OCI-LY7 (cell line): ENCODE measurements around the gene ISG15. TPM values are rescaled to one million over a fixed set of nuclear protein-coding genes. Genes with fewer than 3 reads are reported as not detected.

Experiments
- BruUV-seq: library from RNA; stranded (reverse); fragments of 400-500 nt; replicated peaks from 2 replicates; lab custom pipeline; 2021; lab: Mats Ljungman, UMichigan
- CTCF ChIA-PET: fragments of 300-600 bp; sonication (Branson Sonifier 250); formaldehyde crosslinking; loops from one replicate; lab custom pipeline; 2022; ENCODE audit warnings: antibody characterized with exemption; ENCODE audit not compliant: unreplicated experiment; lab: Charles Lee
- POLR2A ChIA-PET: fragments of 300-600 bp; sonication (Branson Sonifier 250); formaldehyde crosslinking; loops from one replicate; lab custom pipeline; 2022; ENCODE audit warnings: antibody characterized with exemption; lab: Charles Lee
- DNase-seq: peaks from one replicate; pipeline ENCODE4 v3.0.0-alpha.2; 2015; ENCODE audit warnings: low spot score
- H2AFZ ChIP-seq: fragments of 200-600 bp; sonication (generic), shearing (Covaris generic); 2 replicates; pipeline ENCODE4 v1.6.1; 2014; ENCODE audit warnings: mild to moderate bottlenecking, antibody characterized with exemption, low read length, moderate library complexity
- H3K27ac ChIP-seq: fragments of 200-600 bp; sonication (generic); 2 replicates; pipeline ENCODE4 v1.5.1; 2014; ENCODE audit warnings: mixed run types, low read depth, mild to moderate bottlenecking, moderate library complexity, low read length, inconsistent platforms; ENCODE audit not compliant: poor library complexity, severe bottlenecking
- H3K36me3 ChIP-seq: fragments of 200-600 bp; sonication (generic); 2 replicates; pipeline ENCODE4 v1.6.1; 2014; ENCODE audit warnings: mild to moderate bottlenecking, antibody characterized with exemption, low read length, moderate library complexity, mixed read lengths; ENCODE audit not compliant: insufficient read depth
- H3K4me1 ChIP-seq: fragments of 200-600 bp; sonication (generic); 2 replicates; pipeline ENCODE4 v1.5.1; 2014; ENCODE audit warnings: mild to moderate bottlenecking, low read length; ENCODE audit not compliant: insufficient read depth, poor library complexity, severe bottlenecking
- H3K4me2 ChIP-seq: fragments of 200-600 bp; sonication (generic); 2 replicates; pipeline ENCODE4 v1.6.1; 2014; ENCODE audit warnings: mild to moderate bottlenecking, low read length
- H3K4me3 ChIP-seq: fragments of 200-600 bp; sonication (generic); 2 replicates; pipeline ENCODE4 v1.5.1; 2014; ENCODE audit warnings: mild to moderate bottlenecking, low read depth, low read length; ENCODE audit not compliant: poor library complexity, severe bottlenecking
- H3K79me2 ChIP-seq: fragments of 200-600 bp; sonication (generic); 2 replicates; pipeline ENCODE4 v1.6.1; 2016; ENCODE audit warnings: low read depth, mild to moderate bottlenecking, low read length, moderate library complexity, mixed read lengths; ENCODE audit not compliant: insufficient read depth
- H3K9me2 ChIP-seq: fragments of 200-600 bp; sonication (generic); 2 replicates; pipeline ENCODE4 v1.6.1; 2016; ENCODE audit warnings: mild to moderate bottlenecking, low read length, mixed read lengths; ENCODE audit not compliant: insufficient read depth
- H3K9me3 ChIP-seq: fragments of 200-600 bp; sonication (generic); 2 replicates; pipeline ENCODE4 v1.6.1; 2014; ENCODE audit warnings: mild to moderate bottlenecking, mixed run types, low read length, mixed read lengths
- H4K20me1 ChIP-seq: fragments of 200-600 bp; sonication (generic); 2 replicates; pipeline ENCODE4 v1.6.1; 2014; ENCODE audit warnings: mild to moderate bottlenecking, antibody characterized with exemption, low read length, moderate library complexity, mixed read lengths; ENCODE audit not compliant: insufficient read depth
- EZH2phosphoT487 ChIP-seq: fragments of 200-600 bp; sonication (generic); IDR thresholded peaks from 2 replicates; pipeline ENCODE4 v1.6.1; 2018; ENCODE audit warnings: low read depth, borderline replicate concordance, mild to moderate bottlenecking, mixed run types, antibody characterized with exemption, low read length, moderate library complexity, mixed read lengths
- intact Hi-C: fragments of 100-400 bp; cut with micrococcal nuclease; formaldehyde crosslinking; loops from one replicate; pipeline ENCODE4 v1.10.0; 2022; ENCODE audit not compliant: unreplicated experiment
- total RNA-seq, 2 experiments: library from RNA; depleted of rRNA in 1 of 2; stranded (reverse); fragments of >200 nt in 1 of 2; shearing (Covaris generic) in 1 of 2; gene quantifications; 2 replicates each; pipeline ENCODE4 v1.2.3, GENCODE V29; 2014 to 2022
- TF ChIP-seq, protein P1 (sequence below): fragments of 200-600 bp; sonication (generic); conservative IDR thresholded peaks from 2 replicates; pipeline ENCODE4 v1.5.1; 2014; ENCODE audit warnings: mild to moderate bottlenecking, antibody characterized with exemption, low read length, moderate library complexity, mixed read lengths

The ISG15 gene
- total RNA-seq, 2 experiments from 2014 or later: 65.4 to 110 TPM

GRCh38 chr1:1048765-1049164 is 35.5 kb downstream of the ISG15 start:
- H3K36me3 ChIP-seq: no peaks in the 10 kb centered on the region
- H3K79me2 ChIP-seq: no peaks in the 10 kb centered on the region
- H3K4me3 ChIP-seq: no peak overlapping the region
- H3K4me1 ChIP-seq: no peaks in the 10 kb centered on the region
- no TSS peak for BruUV-seq
- no peak overlapping the region for H2AFZ ChIP-seq
- H3K4me2 ChIP-seq: no peak overlapping the region
- H3K9me2 ChIP-seq: no peaks in the 10 kb centered on the region
- ChIA-PET CTCF (no interaction called here), POLR2A (no interaction called here)
- H3K9me3 ChIP-seq: no peaks in the 10 kb centered on the region
- no peaks in the 10 kb centered on the region for H4K20me1 ChIP-seq
- intact Hi-C loops: no loop called here
- no peak for TF ChIP-seq EZH2phosphoT487
- TF ChIP-seq, protein P1, sequence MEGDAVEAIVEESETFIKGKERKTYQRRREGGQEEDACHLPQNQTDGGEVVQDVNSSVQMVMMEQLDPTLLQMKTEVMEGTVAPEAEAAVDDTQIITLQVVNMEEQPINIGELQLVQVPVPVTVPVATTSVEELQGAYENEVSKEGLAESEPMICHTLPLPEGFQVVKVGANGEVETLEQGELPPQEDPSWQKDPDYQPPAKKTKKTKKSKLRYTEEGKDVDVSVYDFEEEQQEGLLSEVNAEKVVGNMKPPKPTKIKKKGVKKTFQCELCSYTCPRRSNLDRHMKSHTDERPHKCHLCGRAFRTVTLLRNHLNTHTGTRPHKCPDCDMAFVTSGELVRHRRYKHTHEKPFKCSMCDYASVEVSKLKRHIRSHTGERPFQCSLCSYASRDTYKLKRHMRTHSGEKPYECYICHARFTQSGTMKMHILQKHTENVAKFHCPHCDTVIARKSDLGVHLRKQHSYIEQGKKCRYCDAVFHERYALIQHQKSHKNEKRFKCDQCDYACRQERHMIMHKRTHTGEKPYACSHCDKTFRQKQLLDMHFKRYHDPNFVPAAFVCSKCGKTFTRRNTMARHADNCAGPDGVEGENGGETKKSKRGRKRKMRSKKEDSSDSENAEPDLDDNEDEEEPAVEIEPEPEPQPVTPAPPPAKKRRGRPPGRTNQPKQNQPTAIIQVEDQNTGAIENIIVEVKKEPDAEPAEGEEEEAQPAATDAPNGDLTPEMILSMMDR: no peak
- no peak for DNase-seq
- H3K27ac ChIP-seq: no peak overlapping the region

- no peak for DNase-seq
- no peak overlapping the region for H3K4me2 ChIP-seq
- H2AFZ ChIP-seq: no peak overlapping the region
- H3K4me3 ChIP-seq: no peak overlapping the region
- POLR2A ChIA-PET: no interaction called here
- no peaks in the 10 kb centered on the region for H3K4me1 ChIP-seq
- no peak for TF ChIP-seq EZH2phosphoT487
- TF ChIP-seq, protein P1: no peak
- no peaks in the 10 kb centered on the region for H3K36me3 ChIP-seq
- BruUV-seq: no TSS peak
- H3K9me3 ChIP-seq: no peaks in the 10 kb centered on the region
- intact Hi-C loops: no loop called here
- H3K9me2 ChIP-seq: no peaks in the 10 kb centered on the region
- no peaks in the 10 kb centered on the region for H3K79me2 ChIP-seq
- CTCF ChIA-PET: no interaction called here
- no peaks in the 10 kb centered on the region for H4K20me1 ChIP-seq
- no peak overlapping the region for H3K27ac ChIP-seq
Observed at GRCh38 chr1:1049318-1050165, 36.2 kb downstream of the ISG15 start.

GRCh38 chr1:1050577-1051052 is 37.3 kb downstream of the ISG15 start:
- Histone ChIP-seq H3K9me3 (no peaks in the 10 kb centered on the region), H3K4me1 (no peaks in the 10 kb centered on the region), H4K20me1 (no peaks in the 10 kb centered on the region), H3K4me2 (no peak overlapping the region), H3K27ac (no peak overlapping the region), H3K4me3 (no peak overlapping the region), H3K9me2 (no peaks in the 10 kb centered on the region), H3K36me3 (no peaks in the 10 kb centered on the region), H3K79me2 (no peaks in the 10 kb centered on the region), H2AFZ (no peak overlapping the region)
- DNase-seq: no peak
- CTCF ChIA-PET: no interaction called here
- no peak for TF ChIP-seq EZH2phosphoT487
- TF ChIP-seq, protein P1: no peak
- POLR2A ChIA-PET: no interaction called here
- intact Hi-C loops: no loop called here
- no TSS peak for BruUV-seq
